Tibial nerve (tissue), 3 donors: ENCODE measurements around the gene GOLT1A.

Source experiments
- POLR2A ChIP-seq, 2 donors: fragments of 450-650 bp; IDR thresholded peaks; one replicate each; pipeline ENCODE4 v1.6.1; 2017; ENCODE audit warnings: antibody characterized with exemption in 2 of 2, mild to moderate bottlenecking in 2 of 2, moderate library complexity in 2 of 2
- TF ChIP-seq, protein P1 (sequence below), 5 experiments: fragments of 200-600 bp in 3 of 5; fragments of 450-650 bp in 2 of 5; sonication (generic) in 3 of 5; IDR thresholded peaks; one replicate each; pipeline ENCODE4 v1.5.1; 2016 to 2019; ENCODE audit warnings: antibody characterized with exemption in 5 of 5, mild to moderate bottlenecking in 3 of 5, moderate library complexity in 2 of 5

- TF ChIP-seq, protein P1, sequence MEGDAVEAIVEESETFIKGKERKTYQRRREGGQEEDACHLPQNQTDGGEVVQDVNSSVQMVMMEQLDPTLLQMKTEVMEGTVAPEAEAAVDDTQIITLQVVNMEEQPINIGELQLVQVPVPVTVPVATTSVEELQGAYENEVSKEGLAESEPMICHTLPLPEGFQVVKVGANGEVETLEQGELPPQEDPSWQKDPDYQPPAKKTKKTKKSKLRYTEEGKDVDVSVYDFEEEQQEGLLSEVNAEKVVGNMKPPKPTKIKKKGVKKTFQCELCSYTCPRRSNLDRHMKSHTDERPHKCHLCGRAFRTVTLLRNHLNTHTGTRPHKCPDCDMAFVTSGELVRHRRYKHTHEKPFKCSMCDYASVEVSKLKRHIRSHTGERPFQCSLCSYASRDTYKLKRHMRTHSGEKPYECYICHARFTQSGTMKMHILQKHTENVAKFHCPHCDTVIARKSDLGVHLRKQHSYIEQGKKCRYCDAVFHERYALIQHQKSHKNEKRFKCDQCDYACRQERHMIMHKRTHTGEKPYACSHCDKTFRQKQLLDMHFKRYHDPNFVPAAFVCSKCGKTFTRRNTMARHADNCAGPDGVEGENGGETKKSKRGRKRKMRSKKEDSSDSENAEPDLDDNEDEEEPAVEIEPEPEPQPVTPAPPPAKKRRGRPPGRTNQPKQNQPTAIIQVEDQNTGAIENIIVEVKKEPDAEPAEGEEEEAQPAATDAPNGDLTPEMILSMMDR (IDR thresholded peaks at IDR 0.05) = no peak
- no peak for TF ChIP-seq POLR2A (IDR thresholded peaks at IDR 0.05)
Measured at GRCh38 chr1:204188959-204189639, 24.7 kb downstream of the GOLT1A start.
